ENCODE data around the gene FADS1.

FADS1 gene

GRCh38 chr11:61826930-61827570, 10.2 kb upstream of the FADS1 start:
- no peak for DNase-seq (ENCODE audit: low spot score)

GRCh38 chr11:61820174-61820573, 3.4 kb upstream of the FADS1 start:
- no peak for DNase-seq (ENCODE audit: low spot score)

GRCh38 chr11:61817471-61818202, 834 bp upstream of the FADS1 start:
- DNase-seq (ENCODE audit: low spot score): no peak

- DNase-seq (ENCODE audit: low spot score): peak; percentile 60
These were observed 740 bp downstream of the FADS1 start for GRCh38 chr11:61815790-61816735.

- DNase-seq (ENCODE audit: low spot score): peak; percentile 67
These were observed 1.6 kb downstream of the FADS1 start for GRCh38 chr11:61814958-61815789.

GRCh38 chr11:61814247-61814957, 2.4 kb downstream of the FADS1 start:
- no peak for DNase-seq (ENCODE audit: low spot score)

GRCh38 chr11:61812736-61813411, 3.9 kb downstream of the FADS1 start:
- DNase-seq (ENCODE audit: low spot score): no peak

- DNase-seq (ENCODE audit: low spot score): no peak
These were observed 5.0 kb downstream of the FADS1 start for GRCh38 chr11:61811831-61812230.

GRCh38 chr11:61810671-61811175, 6.1 kb downstream of the FADS1 start:
- no peak for DNase-seq (ENCODE audit: low spot score)

GRCh38 chr11:61806785-61807184, 10.0 kb downstream of the FADS1 start:
- no peak for DNase-seq (ENCODE audit: low spot score)

- DNase-seq (ENCODE audit: low spot score): no peak
These were observed 11.7 kb downstream of the FADS1 start for GRCh38 chr11:61805146-61805545.

GRCh38 chr11:61803889-61804647, 12.7 kb downstream of the FADS1 start:
- DNase-seq (ENCODE audit: low spot score): no peak

- no peak for DNase-seq (ENCODE audit: low spot score)
These were observed 14.2 kb downstream of the FADS1 start for GRCh38 chr11:61802605-61803004.

GRCh38 chr11:61800331-61801281, 16.2 kb downstream of the FADS1 start:
- no peak for DNase-seq (ENCODE audit: low spot score)

- no peak for DNase-seq (ENCODE audit: low spot score)
These were observed 17.0 kb downstream of the FADS1 start for GRCh38 chr11:61799665-61800284.

GRCh38 chr11:61797263-61797944, 19.4 kb downstream of the FADS1 start:
- peak; percentile 75 for DNase-seq (ENCODE audit: low spot score)

GRCh38 chr11:61795876-61796526, 20.8 kb downstream of the FADS1 start:
- DNase-seq (ENCODE audit: low spot score): no peak

Measured in CD4-positive, alpha-beta T cell treated with Interleukin-6 at 100 ng/mL for 8 hours (primary cell).